Erythroblast (primary cell): ENCODE results near the gene ACOT12.

Source experiments
- DNase-seq, 2 experiments: peaks; one replicate each; lab custom pipeline; 2025; lab: John Stamatoyannopoulos, UW
- GATA1 ChIP-seq: IDR thresholded peaks from 2 replicates; pipeline ENCODE4 v1.6.1; 2011; ENCODE audit warnings: low read depth, mild to moderate bottlenecking, control low read depth, low read length, moderate library complexity
- POLR2A ChIP-seq: IDR thresholded peaks from 2 replicates; pipeline ENCODE4 v1.6.1; 2011; ENCODE audit warnings: mild to moderate bottlenecking, low read length

Gene ACOT12

GRCh38 chr5:81371354-81371876, 22.5 kb downstream of the ACOT12 start:
- DNase-seq, result no peak
- no peak for TF ChIP-seq GATA1
- TF ChIP-seq POLR2A, result no peak

GRCh38 chr5:81370912-81371311, 23.0 kb downstream of the ACOT12 start:
- no peak for DNase-seq
- TF ChIP-seq POLR2A, result no peak
- no peak for TF ChIP-seq GATA1

- DNase-seq, result no peak
- TF ChIP-seq GATA1, result no peak
Observed at GRCh38 chr5:81365541-81365940, 28.4 kb downstream of the ACOT12 start.

- no peak for DNase-seq
- no peak for TF ChIP-seq POLR2A
- no peak for TF ChIP-seq GATA1
Observed at GRCh38 chr5:81363093-81363871, 30.7 kb downstream of the ACOT12 start.

DNA sequence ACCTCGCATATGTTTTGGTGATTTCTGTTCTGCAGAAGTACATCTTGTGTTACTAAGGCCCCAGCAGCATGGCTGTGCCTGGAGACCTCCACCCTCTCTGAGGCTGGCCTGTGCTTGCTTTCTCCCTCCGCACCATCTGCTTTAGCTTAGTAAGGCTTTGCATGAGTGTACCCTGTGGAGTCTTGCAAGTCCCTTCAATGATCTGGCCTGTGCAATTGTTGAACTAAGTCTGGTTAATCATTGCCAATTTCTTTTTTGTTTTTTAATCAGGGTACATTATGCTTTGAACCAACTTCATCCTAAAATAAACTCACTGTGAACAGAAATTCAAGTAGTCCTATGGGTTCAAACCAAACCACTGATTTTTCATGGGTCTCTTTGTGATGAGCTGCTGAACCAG, 32.3 kb downstream of the ACOT12 start:
- TF ChIP-seq POLR2A (no peak), GATA1 (no peak)
- no peak for DNase-seq

GRCh38 chr5:81360640-81361039, 33.3 kb downstream of the ACOT12 start:
- no peak for DNase-seq
- TF ChIP-seq POLR2A (no peak), GATA1 (no peak)

- DNase-seq, result no peak
- TF ChIP-seq GATA1, result no peak
- no peak for TF ChIP-seq POLR2A
Observed at GRCh38 chr5:81359881-81360280, 34.1 kb downstream of the ACOT12 start.

- TF ChIP-seq GATA1 (no peak), POLR2A (no peak)
- DNase-seq, result no peak
Observed at GRCh38 chr5:81359108-81359507, 34.8 kb downstream of the ACOT12 start.

- TF ChIP-seq POLR2A, result no peak
- no peak for TF ChIP-seq GATA1
- DNase-seq, result no peak
Observed at GRCh38 chr5:81355291-81356251, 38.4 kb downstream of the ACOT12 start.

DNA sequence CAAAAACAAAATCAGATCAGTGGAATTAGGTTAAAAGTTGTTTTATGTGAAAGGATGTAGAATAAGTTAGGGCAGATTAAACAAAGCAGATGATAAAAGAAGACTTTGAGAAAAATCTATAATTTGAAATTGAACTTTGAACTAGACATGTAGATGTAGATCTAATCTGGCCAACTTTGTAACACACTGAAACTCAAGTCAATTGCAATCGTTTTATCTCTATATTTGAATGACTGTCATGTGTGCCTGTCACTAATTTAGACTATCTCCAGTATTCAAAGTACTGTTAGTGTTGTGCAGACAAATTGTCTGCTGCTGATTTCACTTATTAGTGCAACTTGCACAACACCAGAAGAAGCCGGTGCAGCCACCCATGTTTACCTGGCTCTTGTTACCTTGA, 39.8 kb downstream of the ACOT12 start:
- no peak for DNase-seq
- TF ChIP-seq POLR2A (no peak), GATA1 (no peak)

GRCh38 chr5:81353189-81353588, 40.7 kb downstream of the ACOT12 start:
- DNase-seq, result no peak
- TF ChIP-seq POLR2A (no peak), GATA1 (no peak)

DNA sequence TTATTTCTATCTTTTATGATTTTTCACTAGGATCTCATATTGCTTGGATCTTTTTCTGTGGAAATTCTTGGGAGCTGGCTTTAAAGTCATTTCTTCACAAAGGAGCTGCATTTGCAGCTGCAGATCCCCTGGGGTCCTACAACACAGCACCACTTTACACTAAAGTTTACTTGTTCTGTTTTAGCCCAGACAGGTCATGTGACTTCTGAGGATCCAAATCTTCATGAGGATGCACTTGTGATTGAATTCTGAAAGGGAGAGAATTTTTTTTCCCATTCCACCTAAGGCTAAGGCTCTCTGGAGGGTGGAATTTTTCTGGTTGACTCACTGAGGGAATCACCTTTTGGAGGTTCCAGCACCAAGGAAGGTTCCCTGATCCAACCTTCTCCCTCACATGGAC, 43.4 kb downstream of the ACOT12 start:
- DNase-seq, result no peak
- no peak for TF ChIP-seq POLR2A
- TF ChIP-seq GATA1, result no peak

- no peak for DNase-seq
- no peak for TF ChIP-seq GATA1
Observed at GRCh38 chr5:81349161-81349560, 44.8 kb downstream of the ACOT12 start.
